GM23338 (cell line): Measurements from ENCODE around the gene VSIG10. TPM values are rescaled to one million over a fixed set of nuclear protein-coding genes. Genes with fewer than 3 reads are reported as not detected.
A peak's percentile ranks its signal among the peaks of the same experiment; 100 is the strongest.

ENCODE experiments used
- ATAC-seq: fragments of 200-7000 bp; cut with Tn5 transposase; 3 replicates; pipeline ENCODE4 v1.9.1; 2020
- DNase-seq: peaks from one replicate; pipeline ENCODE4 v3.0.0-alpha.2; 2015; ENCODE audit warnings: low spot score
- H2AFZ ChIP-seq: fragments of 200-600 bp; sonication (generic); 2 replicates; pipeline ENCODE4 v1.8.0; 2016; ENCODE audit warnings: antibody characterized with exemption, mild to moderate bottlenecking, moderate library complexity
- H3F3A ChIP-seq: fragments of 200-600 bp; sonication (generic); replicated peaks from 2 replicates; pipeline ENCODE4 v1.8.0; 2017; ENCODE audit warnings: antibody characterized with exemption, mixed run types, low read depth
- H3K27ac ChIP-seq: fragments of 200-600 bp; sonication (generic); 2 replicates; pipeline ENCODE4 v1.6.1; 2016; ENCODE audit warnings: low read depth
- H3K27me3 ChIP-seq: fragments of 200-600 bp; sonication (generic); 2 replicates; pipeline ENCODE4 v1.8.0; 2016; ENCODE audit warnings: mild to moderate bottlenecking, mixed run types, moderate library complexity; ENCODE audit not compliant: insufficient read depth
- H3K36me3 ChIP-seq: fragments of 200-600 bp; sonication (generic); 2 replicates; pipeline ENCODE4 v1.8.0; 2016; ENCODE audit warnings: mild to moderate bottlenecking; ENCODE audit not compliant: insufficient read depth
- H3K4me1 ChIP-seq: fragments of 200-600 bp; sonication (generic); 2 replicates; pipeline ENCODE4 v1.8.0; 2016; ENCODE audit warnings: mild to moderate bottlenecking, moderate library complexity; ENCODE audit not compliant: insufficient read depth
- H3K4me2 ChIP-seq: fragments of 200-600 bp; sonication (generic); 2 replicates; pipeline ENCODE4 v1.7.1; 2017; ENCODE audit warnings: mixed run types
- H3K4me3 ChIP-seq: fragments of 200-600 bp; sonication (generic); 2 replicates; pipeline ENCODE4 v1.6.1; 2016; ENCODE audit warnings: mixed run types
- H3K79me2 ChIP-seq: fragments of 200-600 bp; sonication (generic); replicated peaks from 2 replicates; pipeline ENCODE4 v1.8.0; 2017; ENCODE audit warnings: mild to moderate bottlenecking; ENCODE audit not compliant: insufficient read depth
- H3K9me2 ChIP-seq: fragments of 200-600 bp; sonication (generic); 2 replicates; pipeline ENCODE4 v1.8.0; 2017; ENCODE audit not compliant: insufficient read depth
- H4K20me1 ChIP-seq: fragments of 200-600 bp; sonication (generic); replicated peaks from 2 replicates; pipeline ENCODE4 v1.8.0; 2017; ENCODE audit warnings: mild to moderate bottlenecking; ENCODE audit not compliant: insufficient read depth
- H3K27ac Mint-ChIP-seq: 2 replicates; pipeline ENCODE4 v1.8.0; 2020; ENCODE audit warnings: inconsistent platforms, mild to moderate bottlenecking, moderate library complexity, mixed read lengths
- H3K27me3 Mint-ChIP-seq: 3 replicates; pipeline ENCODE4 v1.8.0; 2022; ENCODE audit warnings: low read depth, mild to moderate bottlenecking, moderate library complexity, mixed read lengths, inconsistent platforms; ENCODE audit not compliant: insufficient read depth, poor library complexity
- H3K36me3 Mint-ChIP-seq: 3 replicates; pipeline ENCODE4 v1.8.0; 2021; ENCODE audit warnings: low read depth, mild to moderate bottlenecking, inconsistent platforms, moderate library complexity, mixed read lengths
- H3K4me1 Mint-ChIP-seq: 3 replicates; pipeline ENCODE4 v1.8.0; 2020; ENCODE audit warnings: mild to moderate bottlenecking, inconsistent platforms, mixed read lengths
- H3K4me3 Mint-ChIP-seq: 3 replicates; pipeline ENCODE4 v1.8.0; 2021; ENCODE audit warnings: moderate library complexity, mild to moderate bottlenecking, inconsistent platforms, mixed read lengths
- H3K9me3 Mint-ChIP-seq: 3 replicates; pipeline ENCODE4 v1.8.0; 2020; ENCODE audit warnings: moderate library complexity, mild to moderate bottlenecking, inconsistent platforms, mixed read lengths
- CREB1 ChIP-seq: fragments of 250-450 bp; sonication (Bioruptor Pico); IDR thresholded peaks from 2 replicates; pipeline ENCODE4 v1.5.0; 2020; ENCODE audit warnings: low read depth, mild to moderate bottlenecking, moderate library complexity
- EZH2 ChIP-seq: fragments of 200-600 bp; sonication (generic); IDR thresholded peaks from one replicate; pipeline ENCODE4 v1.8.0; 2017; ENCODE audit warnings: antibody characterized with exemption, mild to moderate bottlenecking, low read depth; ENCODE audit not compliant: unreplicated experiment
- EZH2phosphoT487 ChIP-seq: fragments of 200-600 bp; sonication (generic); IDR thresholded peaks from one replicate; pipeline ENCODE4 v1.8.1; 2018; ENCODE audit warnings: antibody characterized with exemption; ENCODE audit not compliant: unreplicated experiment
- NANOG ChIP-seq: IDR thresholded peaks from 2 replicates; pipeline ENCODE4 v1.6.1; 2016; ENCODE audit warnings: antibody characterized with exemption, borderline replicate concordance
- STAT1 ChIP-seq: IDR thresholded peaks from one replicate; pipeline ENCODE4 v1.6.1; 2016; ENCODE audit warnings: antibody characterized with exemption; ENCODE audit not compliant: unreplicated experiment
- ZNF114 ChIP-seq: fragments of 250-450 bp; sonication (Bioruptor Pico); IDR thresholded peaks from 2 replicates; pipeline ENCODE4 v1.5.0; 2020; ENCODE audit warnings: mild to moderate bottlenecking, moderate library complexity
- ZNF331 ChIP-seq: fragments of 250-450 bp; sonication (Bioruptor Pico); IDR thresholded peaks from 2 replicates; pipeline ENCODE4 v1.5.0; 2020; ENCODE audit warnings: low read depth, mild to moderate bottlenecking, moderate library complexity
- polyA plus RNA-seq: library from polyadenylated mRNA; unstranded; fragments of >200 nt; fragmentation: Nextera tagmentation; extraction: Ambion mirVana; gene quantifications from 2 replicates; pipeline ENCODE4 v1.2.1, GENCODE V29; 2016
- total RNA-seq: library from RNA; depleted of rRNA; stranded (reverse); fragments of >200 nt; shearing (Covaris generic); gene quantifications from 2 replicates; pipeline ENCODE4 v1.2.3, GENCODE V29; 2014
- TF ChIP-seq, protein P1 (sequence below): fragments of 250-450 bp; sonication (Bioruptor Pico); IDR thresholded peaks from 2 replicates; pipeline ENCODE4 v1.5.0; 2020; ENCODE audit warnings: mild to moderate bottlenecking, moderate library complexity
- TF ChIP-seq, protein P2 (sequence below): IDR thresholded peaks from one replicate; pipeline ENCODE4 v1.6.1; 2018; ENCODE audit warnings: antibody characterized with exemption; ENCODE audit not compliant: unreplicated experiment
- TF ChIP-seq, protein P3 (sequence below), 2 experiments: fragments of 200-600 bp in 1 of 2; sonication (generic) in 1 of 2; conservative IDR thresholded peaks; 2 replicates each; pipeline versions ENCODE4 v1.5.1 to v1.6.1; 2016 to 2017; ENCODE audit warnings: antibody characterized with exemption in 2 of 2, low read depth in 2 of 2, mild to moderate bottlenecking in 2 of 2, moderate library complexity in 1 of 2
- TF ChIP-seq, protein P4 (sequence below): IDR thresholded peaks from 2 replicates; pipeline ENCODE4 v1.6.1; 2016; ENCODE audit warnings: antibody characterized with exemption

The VSIG10 gene
- total and polyA plus RNA-seq, 2 experiments from 2014 or later, result 52.1 to 98.5 TPM

DNA sequence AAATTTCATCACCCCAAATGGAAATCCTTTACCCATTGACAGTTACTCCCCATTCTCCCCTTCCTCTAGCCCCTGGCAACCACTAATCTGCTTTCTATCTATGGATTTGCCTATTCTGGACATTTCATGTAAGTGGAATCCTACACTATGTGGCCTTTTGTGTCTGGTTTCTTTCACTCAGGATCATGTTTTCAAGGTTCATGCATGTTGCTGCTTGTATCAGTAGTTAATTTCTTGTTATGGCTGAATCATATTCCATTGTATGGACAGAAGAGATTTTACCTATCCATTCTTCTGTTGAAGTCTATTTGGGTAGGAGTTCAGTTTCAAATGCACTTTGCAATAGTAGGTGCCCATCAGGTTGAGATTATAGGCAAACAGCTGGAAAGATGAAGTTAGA lies 85.9 kb downstream of the VSIG10 start (continued):
- TF ChIP-seq, protein P1, sequence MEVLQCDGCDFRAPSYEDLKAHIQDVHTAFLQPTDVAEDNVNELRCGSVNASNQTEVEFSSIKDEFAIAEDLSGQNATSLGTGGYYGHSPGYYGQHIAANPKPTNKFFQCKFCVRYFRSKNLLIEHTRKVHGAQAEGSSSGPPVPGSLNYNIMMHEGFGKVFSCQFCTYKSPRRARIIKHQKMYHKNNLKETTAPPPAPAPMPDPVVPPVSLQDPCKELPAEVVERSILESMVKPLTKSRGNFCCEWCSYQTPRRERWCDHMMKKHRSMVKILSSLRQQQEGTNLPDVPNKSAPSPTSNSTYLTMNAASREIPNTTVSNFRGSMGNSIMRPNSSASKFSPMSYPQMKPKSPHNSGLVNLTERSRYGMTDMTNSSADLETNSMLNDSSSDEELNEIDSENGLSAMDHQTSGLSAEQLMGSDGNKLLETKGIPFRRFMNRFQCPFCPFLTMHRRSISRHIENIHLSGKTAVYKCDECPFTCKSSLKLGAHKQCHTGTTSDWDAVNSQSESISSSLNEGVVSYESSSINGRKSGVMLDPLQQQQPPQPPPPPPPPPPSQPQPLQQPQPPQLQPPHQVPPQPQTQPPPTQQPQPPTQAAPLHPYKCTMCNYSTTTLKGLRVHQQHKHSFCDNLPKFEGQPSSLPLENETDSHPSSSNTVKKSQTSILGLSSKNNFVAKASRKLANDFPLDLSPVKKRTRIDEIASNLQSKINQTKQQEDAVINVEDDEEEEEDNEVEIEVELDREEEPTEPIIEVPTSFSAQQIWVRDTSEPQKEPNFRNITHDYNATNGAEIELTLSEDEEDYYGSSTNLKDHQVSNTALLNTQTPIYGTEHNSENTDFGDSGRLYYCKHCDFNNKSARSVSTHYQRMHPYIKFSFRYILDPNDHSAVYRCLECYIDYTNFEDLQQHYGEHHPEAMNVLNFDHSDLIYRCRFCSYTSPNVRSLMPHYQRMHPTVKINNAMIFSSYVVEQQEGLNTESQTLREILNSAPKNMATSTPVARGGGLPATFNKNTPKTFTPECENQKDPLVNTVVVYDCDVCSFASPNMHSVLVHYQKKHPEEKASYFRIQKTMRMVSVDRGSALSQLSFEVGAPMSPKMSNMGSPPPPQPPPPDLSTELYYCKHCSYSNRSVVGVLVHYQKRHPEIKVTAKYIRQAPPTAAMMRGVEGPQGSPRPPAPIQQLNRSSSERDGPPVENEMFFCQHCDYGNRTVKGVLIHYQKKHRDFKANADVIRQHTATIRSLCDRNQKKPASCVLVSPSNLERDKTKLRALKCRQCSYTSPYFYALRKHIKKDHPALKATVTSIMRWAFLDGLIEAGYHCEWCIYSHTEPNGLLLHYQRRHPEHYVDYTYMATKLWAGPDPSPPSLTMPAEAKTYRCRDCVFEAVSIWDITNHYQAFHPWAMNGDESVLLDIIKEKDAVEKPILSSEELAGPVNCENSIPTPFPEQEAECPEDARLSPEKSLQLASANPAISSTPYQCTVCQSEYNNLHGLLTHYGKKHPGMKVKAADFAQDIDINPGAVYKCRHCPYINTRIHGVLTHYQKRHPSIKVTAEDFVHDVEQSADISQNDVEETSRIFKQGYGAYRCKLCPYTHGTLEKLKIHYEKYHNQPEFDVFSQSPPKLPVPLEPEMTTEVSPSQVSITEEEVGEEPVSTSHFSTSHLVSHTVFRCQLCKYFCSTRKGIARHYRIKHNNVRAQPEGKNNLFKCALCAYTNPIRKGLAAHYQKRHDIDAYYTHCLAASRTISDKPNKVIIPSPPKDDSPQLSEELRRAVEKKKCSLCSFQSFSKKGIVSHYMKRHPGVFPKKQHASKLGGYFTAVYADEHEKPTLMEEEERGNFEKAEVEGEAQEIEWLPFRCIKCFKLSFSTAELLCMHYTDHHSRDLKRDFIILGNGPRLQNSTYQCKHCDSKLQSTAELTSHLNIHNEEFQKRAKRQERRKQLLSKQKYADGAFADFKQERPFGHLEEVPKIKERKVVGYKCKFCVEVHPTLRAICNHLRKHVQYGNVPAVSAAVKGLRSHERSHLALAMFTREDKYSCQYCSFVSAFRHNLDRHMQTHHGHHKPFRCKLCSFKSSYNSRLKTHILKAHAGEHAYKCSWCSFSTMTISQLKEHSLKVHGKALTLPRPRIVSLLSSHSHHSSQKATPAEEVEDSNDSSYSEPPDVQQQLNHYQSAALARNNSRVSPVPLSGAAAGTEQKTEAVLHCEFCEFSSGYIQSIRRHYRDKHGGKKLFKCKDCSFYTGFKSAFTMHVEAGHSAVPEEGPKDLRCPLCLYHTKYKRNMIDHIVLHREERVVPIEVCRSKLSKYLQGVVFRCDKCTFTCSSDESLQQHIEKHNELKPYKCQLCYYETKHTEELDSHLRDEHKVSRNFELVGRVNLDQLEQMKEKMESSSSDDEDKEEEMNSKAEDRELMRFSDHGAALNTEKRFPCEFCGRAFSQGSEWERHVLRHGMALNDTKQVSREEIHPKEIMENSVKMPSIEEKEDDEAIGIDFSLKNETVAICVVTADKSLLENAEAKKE (CRISPR knock-in tag), result no peak

DNA sequence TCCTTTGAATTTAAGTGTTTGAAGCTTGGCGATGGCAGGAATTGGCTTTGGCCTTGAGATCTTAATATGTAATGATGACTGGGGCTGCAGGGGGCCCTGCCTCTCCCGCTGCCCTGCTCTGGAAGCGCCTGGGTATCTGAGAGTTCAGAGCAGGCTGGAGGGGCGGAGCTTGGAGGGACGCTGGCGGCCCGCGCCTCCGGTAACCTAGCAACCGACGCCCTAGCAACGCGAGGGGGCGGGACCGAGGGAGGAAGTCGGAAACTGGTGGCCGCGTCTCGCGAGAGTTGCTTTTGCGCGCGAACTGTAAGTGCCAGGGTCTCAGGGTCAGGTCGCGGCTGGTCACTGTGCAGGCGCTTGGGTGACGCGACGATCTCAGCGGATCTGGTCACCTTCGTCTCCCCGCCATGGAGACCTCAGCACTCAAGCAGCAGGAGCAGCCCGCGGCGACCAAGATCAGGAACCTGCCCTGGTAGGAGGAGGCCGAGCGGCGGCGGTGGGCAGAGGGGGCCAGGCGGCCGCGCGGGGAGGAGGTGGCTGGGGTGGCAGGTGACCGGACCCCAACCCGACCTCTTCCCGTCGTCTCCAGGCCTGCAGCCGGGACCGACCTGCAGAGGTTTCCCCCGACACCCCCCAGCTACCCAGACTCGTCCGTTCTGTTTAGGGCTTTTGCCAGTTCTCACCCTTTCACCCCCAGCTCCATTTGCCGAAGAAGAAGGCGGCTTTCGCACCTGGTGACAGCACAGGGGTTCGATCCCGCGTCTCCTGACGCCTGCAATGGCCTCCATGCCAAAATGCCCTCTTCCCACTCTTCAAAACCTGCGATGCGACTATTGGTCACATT lies 87.2 kb downstream of the VSIG10 start, which contains the start of gene RFC5:
Gene RFC5 (plus strand): TSS at position 280 of the 841 bp plus-strand sequence. CDS start 125 bp downstream, at position 405.
- DNase-seq (peak; percentile 100), ATAC-seq (peak; percentile 98)
- Histone ChIP-seq H3K9me2 (no peaks in the 10 kb centered on the region), H2AFZ (peak within 1 kb of the TSS; percentile 91), H3K27me3 (no peaks in the 10 kb centered on the region), H3K4me2 (peak within 1 kb of the TSS; percentile 92), H4K20me1 (peaks cover 5% of the 10 kb centered on the region), H3K4me1 (peaks cover 13% of the 10 kb centered on the region), H3K4me3 (peak within 1 kb of the TSS; percentile 98), H3F3A (no peaks in the 10 kb centered on the region), H3K79me2 (peaks cover 27% of the 10 kb centered on the region), H3K36me3 (peaks cover 26% of the 10 kb centered on the region), H3K27ac (no peak within 1 kb of the TSS; the same call in 1 of the 2 replicates)
- Mint-ChIP-seq H3K4me3 (peak within 1 kb of the TSS; percentile 95), H3K36me3 (peaks cover 36% of the 10 kb centered on the region), H3K4me1 (peaks cover 13% of the 10 kb centered on the region), H3K27me3 (peaks cover 11% of the 10 kb centered on the region), H3K27ac (peak within 1 kb of the TSS; percentile 97), H3K9me3 (no peaks in the 10 kb centered on the region)
- TF ChIP-seq CREB1 (CRISPR knock-in tag) (no peak), NANOG (no peak), ZNF114 (CRISPR knock-in tag) (no peak), EZH2 (no peak), STAT1 (no peak), EZH2phosphoT487 (no peak), ZNF331 (CRISPR knock-in tag) (no peak)
- TF ChIP-seq, protein P2, sequence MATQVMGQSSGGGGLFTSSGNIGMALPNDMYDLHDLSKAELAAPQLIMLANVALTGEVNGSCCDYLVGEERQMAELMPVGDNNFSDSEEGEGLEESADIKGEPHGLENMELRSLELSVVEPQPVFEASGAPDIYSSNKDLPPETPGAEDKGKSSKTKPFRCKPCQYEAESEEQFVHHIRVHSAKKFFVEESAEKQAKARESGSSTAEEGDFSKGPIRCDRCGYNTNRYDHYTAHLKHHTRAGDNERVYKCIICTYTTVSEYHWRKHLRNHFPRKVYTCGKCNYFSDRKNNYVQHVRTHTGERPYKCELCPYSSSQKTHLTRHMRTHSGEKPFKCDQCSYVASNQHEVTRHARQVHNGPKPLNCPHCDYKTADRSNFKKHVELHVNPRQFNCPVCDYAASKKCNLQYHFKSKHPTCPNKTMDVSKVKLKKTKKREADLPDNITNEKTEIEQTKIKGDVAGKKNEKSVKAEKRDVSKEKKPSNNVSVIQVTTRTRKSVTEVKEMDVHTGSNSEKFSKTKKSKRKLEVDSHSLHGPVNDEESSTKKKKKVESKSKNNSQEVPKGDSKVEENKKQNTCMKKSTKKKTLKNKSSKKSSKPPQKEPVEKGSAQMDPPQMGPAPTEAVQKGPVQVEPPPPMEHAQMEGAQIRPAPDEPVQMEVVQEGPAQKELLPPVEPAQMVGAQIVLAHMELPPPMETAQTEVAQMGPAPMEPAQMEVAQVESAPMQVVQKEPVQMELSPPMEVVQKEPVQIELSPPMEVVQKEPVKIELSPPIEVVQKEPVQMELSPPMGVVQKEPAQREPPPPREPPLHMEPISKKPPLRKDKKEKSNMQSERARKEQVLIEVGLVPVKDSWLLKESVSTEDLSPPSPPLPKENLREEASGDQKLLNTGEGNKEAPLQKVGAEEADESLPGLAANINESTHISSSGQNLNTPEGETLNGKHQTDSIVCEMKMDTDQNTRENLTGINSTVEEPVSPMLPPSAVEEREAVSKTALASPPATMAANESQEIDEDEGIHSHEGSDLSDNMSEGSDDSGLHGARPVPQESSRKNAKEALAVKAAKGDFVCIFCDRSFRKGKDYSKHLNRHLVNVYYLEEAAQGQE, result no peak
- TF ChIP-seq, protein P3, sequence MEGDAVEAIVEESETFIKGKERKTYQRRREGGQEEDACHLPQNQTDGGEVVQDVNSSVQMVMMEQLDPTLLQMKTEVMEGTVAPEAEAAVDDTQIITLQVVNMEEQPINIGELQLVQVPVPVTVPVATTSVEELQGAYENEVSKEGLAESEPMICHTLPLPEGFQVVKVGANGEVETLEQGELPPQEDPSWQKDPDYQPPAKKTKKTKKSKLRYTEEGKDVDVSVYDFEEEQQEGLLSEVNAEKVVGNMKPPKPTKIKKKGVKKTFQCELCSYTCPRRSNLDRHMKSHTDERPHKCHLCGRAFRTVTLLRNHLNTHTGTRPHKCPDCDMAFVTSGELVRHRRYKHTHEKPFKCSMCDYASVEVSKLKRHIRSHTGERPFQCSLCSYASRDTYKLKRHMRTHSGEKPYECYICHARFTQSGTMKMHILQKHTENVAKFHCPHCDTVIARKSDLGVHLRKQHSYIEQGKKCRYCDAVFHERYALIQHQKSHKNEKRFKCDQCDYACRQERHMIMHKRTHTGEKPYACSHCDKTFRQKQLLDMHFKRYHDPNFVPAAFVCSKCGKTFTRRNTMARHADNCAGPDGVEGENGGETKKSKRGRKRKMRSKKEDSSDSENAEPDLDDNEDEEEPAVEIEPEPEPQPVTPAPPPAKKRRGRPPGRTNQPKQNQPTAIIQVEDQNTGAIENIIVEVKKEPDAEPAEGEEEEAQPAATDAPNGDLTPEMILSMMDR (conservative IDR thresholded peaks at IDR 0.05; ENCODE audit: low read depth in 2 of 2), result no peak
- TF ChIP-seq, protein P4, sequence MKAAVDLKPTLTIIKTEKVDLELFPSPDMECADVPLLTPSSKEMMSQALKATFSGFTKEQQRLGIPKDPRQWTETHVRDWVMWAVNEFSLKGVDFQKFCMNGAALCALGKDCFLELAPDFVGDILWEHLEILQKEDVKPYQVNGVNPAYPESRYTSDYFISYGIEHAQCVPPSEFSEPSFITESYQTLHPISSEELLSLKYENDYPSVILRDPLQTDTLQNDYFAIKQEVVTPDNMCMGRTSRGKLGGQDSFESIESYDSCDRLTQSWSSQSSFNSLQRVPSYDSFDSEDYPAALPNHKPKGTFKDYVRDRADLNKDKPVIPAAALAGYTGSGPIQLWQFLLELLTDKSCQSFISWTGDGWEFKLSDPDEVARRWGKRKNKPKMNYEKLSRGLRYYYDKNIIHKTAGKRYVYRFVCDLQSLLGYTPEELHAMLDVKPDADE, result peak; percentile 46; the same call in 1 of the 2 replicates
